ENCODE data around the gene ST6GAL1. TPM values are rescaled to one million over a fixed set of nuclear protein-coding genes. Genes with fewer than 3 reads are reported as not detected.

ST6GAL1 gene
- total and polyA plus RNA-seq, 2 experiments from 2014 or later: 17.6 to 65.1 TPM

GRCh38 chr3:186917512-186918312 lies 12.6 kb upstream of the ST6GAL1 start (continued):
- TF ChIP-seq, protein P1, sequence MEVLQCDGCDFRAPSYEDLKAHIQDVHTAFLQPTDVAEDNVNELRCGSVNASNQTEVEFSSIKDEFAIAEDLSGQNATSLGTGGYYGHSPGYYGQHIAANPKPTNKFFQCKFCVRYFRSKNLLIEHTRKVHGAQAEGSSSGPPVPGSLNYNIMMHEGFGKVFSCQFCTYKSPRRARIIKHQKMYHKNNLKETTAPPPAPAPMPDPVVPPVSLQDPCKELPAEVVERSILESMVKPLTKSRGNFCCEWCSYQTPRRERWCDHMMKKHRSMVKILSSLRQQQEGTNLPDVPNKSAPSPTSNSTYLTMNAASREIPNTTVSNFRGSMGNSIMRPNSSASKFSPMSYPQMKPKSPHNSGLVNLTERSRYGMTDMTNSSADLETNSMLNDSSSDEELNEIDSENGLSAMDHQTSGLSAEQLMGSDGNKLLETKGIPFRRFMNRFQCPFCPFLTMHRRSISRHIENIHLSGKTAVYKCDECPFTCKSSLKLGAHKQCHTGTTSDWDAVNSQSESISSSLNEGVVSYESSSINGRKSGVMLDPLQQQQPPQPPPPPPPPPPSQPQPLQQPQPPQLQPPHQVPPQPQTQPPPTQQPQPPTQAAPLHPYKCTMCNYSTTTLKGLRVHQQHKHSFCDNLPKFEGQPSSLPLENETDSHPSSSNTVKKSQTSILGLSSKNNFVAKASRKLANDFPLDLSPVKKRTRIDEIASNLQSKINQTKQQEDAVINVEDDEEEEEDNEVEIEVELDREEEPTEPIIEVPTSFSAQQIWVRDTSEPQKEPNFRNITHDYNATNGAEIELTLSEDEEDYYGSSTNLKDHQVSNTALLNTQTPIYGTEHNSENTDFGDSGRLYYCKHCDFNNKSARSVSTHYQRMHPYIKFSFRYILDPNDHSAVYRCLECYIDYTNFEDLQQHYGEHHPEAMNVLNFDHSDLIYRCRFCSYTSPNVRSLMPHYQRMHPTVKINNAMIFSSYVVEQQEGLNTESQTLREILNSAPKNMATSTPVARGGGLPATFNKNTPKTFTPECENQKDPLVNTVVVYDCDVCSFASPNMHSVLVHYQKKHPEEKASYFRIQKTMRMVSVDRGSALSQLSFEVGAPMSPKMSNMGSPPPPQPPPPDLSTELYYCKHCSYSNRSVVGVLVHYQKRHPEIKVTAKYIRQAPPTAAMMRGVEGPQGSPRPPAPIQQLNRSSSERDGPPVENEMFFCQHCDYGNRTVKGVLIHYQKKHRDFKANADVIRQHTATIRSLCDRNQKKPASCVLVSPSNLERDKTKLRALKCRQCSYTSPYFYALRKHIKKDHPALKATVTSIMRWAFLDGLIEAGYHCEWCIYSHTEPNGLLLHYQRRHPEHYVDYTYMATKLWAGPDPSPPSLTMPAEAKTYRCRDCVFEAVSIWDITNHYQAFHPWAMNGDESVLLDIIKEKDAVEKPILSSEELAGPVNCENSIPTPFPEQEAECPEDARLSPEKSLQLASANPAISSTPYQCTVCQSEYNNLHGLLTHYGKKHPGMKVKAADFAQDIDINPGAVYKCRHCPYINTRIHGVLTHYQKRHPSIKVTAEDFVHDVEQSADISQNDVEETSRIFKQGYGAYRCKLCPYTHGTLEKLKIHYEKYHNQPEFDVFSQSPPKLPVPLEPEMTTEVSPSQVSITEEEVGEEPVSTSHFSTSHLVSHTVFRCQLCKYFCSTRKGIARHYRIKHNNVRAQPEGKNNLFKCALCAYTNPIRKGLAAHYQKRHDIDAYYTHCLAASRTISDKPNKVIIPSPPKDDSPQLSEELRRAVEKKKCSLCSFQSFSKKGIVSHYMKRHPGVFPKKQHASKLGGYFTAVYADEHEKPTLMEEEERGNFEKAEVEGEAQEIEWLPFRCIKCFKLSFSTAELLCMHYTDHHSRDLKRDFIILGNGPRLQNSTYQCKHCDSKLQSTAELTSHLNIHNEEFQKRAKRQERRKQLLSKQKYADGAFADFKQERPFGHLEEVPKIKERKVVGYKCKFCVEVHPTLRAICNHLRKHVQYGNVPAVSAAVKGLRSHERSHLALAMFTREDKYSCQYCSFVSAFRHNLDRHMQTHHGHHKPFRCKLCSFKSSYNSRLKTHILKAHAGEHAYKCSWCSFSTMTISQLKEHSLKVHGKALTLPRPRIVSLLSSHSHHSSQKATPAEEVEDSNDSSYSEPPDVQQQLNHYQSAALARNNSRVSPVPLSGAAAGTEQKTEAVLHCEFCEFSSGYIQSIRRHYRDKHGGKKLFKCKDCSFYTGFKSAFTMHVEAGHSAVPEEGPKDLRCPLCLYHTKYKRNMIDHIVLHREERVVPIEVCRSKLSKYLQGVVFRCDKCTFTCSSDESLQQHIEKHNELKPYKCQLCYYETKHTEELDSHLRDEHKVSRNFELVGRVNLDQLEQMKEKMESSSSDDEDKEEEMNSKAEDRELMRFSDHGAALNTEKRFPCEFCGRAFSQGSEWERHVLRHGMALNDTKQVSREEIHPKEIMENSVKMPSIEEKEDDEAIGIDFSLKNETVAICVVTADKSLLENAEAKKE (CRISPR knock-in tag; IDR thresholded peaks at IDR 0.05): no peak
- TF ChIP-seq, protein P2, sequence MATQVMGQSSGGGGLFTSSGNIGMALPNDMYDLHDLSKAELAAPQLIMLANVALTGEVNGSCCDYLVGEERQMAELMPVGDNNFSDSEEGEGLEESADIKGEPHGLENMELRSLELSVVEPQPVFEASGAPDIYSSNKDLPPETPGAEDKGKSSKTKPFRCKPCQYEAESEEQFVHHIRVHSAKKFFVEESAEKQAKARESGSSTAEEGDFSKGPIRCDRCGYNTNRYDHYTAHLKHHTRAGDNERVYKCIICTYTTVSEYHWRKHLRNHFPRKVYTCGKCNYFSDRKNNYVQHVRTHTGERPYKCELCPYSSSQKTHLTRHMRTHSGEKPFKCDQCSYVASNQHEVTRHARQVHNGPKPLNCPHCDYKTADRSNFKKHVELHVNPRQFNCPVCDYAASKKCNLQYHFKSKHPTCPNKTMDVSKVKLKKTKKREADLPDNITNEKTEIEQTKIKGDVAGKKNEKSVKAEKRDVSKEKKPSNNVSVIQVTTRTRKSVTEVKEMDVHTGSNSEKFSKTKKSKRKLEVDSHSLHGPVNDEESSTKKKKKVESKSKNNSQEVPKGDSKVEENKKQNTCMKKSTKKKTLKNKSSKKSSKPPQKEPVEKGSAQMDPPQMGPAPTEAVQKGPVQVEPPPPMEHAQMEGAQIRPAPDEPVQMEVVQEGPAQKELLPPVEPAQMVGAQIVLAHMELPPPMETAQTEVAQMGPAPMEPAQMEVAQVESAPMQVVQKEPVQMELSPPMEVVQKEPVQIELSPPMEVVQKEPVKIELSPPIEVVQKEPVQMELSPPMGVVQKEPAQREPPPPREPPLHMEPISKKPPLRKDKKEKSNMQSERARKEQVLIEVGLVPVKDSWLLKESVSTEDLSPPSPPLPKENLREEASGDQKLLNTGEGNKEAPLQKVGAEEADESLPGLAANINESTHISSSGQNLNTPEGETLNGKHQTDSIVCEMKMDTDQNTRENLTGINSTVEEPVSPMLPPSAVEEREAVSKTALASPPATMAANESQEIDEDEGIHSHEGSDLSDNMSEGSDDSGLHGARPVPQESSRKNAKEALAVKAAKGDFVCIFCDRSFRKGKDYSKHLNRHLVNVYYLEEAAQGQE (IDR thresholded peaks at IDR 0.05; ENCODE audit: unreplicated experiment): no peak
- no peak for TF ChIP-seq JUNB (IDR thresholded peaks at IDR 0.05; ENCODE audit: unreplicated experiment)

DNA sequence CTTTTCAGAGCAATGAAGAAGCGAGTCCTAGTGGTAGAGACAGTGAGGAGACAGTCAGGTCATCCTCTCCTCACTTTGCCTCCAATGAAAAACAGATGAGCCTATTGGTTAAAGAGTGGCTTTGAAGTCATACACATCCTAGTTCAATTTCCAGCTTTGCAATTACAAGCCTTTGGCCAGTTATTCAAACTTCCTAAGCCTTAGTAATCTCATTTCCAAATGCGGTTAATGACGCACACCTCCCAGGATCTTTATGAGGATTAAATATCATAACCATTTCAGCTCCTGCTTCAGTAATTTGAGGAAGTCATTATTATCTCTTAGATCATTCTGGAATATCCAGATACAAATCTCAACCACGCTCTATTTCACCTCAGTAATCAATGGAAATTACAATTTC lies 10.0 kb upstream of the ST6GAL1 start:
- Mint-ChIP-seq H3K36me3 (ENCODE audit: low read depth) (no peaks in the 10 kb centered on the region), H3K4me3 (no peak overlapping the region), H3K27ac (no peak overlapping the region), H3K27me3 (ENCODE audit: insufficient read depth, low read depth, poor library complexity) (peaks cover 2% of the 10 kb centered on the region), H3K4me1 (no peaks in the 10 kb centered on the region), H3K9me3 (no peaks in the 10 kb centered on the region)
- Histone ChIP-seq H3F3A (replicated peaks; ENCODE audit: low read depth) (no peaks in the 10 kb centered on the region), H3K36me3 (ENCODE audit: insufficient read depth) (no peaks in the 10 kb centered on the region), H3K4me3 (no peak overlapping the region), H4K20me1 (replicated peaks; ENCODE audit: insufficient read depth) (no peaks in the 10 kb centered on the region), H3K4me2 (no peak overlapping the region), H3K79me2 (replicated peaks; ENCODE audit: insufficient read depth) (no peaks in the 10 kb centered on the region), H2AFZ (no peak overlapping the region), H3K27ac (ENCODE audit: low read depth) (no peak overlapping the region), H3K4me1 (ENCODE audit: insufficient read depth) (no peaks in the 10 kb centered on the region), H3K9me2 (ENCODE audit: insufficient read depth) (no peaks in the 10 kb centered on the region), H3K27me3 (ENCODE audit: insufficient read depth) (no peaks in the 10 kb centered on the region)
- DNase-seq (ENCODE audit: low spot score): no peak
- no peak for ATAC-seq
- TF ChIP-seq NANOG (IDR thresholded peaks at IDR 0.05; ENCODE audit: borderline replicate concordance): no peak
- TF ChIP-seq EZH2phosphoT487 (IDR thresholded peaks at IDR 0.05; ENCODE audit: unreplicated experiment): no peak
